Suppressor macrophage (primary cell): ENCODE results near the gene ILKAP.
A peak's percentile ranks its signal among the peaks of the same experiment; 100 is the strongest.

Experiments used
- DNase-seq, 4 experiments: peaks; one replicate each; pipeline ENCODE4 v3.0.0-alpha.2; 2020 to 2022

ILKAP gene

DNA sequence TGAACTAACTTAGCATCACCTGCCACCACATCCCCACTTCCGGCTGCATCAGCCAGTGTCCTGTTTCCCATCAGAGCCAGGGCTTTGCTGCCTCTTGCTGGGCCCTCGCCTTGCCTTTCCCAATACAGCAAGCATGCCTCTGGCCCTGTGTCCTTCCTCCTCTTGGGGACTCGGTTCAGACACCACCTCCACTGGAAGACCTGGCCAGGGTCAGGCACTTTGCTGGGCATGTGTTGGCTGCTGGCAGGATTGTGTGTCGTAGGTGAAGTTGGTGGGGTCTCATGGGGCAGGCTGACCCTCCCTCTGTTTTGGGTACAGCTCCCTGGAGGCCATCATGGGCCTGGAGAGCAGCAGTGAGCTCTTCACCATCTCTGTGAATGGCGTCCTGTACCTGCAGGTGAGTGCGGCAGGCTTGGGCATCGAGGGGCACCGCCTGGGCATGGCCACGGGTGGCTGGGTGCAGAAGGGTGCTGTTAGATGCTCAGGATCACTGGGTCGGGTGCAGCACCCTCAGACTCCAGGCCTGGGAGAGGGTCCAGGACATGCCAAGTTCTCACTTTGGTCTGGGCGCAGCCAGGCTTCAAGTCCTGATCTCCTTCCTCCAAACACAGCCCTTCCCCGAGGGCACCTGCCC is 38.1 kb downstream of the ILKAP start:
- DNase-seq: no peak

DNA sequence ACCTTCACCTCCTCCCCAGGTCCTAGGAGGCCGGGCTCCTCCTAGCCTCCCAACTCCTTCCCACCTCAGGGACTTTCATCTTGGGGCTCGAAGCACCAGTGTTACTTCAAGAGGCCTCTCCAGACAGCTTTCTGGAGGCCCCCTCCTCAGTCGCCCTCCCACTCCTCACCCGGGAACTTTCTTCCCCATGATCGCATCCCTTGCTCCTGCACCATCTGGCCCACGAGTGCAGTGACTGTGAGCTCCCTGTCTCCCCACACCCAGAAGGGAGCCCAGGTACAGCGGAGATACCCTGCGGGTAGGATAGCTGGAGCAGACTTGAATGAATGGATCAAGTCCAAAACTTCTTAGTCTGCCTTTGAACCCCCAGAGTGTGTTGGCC is 38.6 kb downstream of the ILKAP start:
- DNase-seq: no peak

DNA sequence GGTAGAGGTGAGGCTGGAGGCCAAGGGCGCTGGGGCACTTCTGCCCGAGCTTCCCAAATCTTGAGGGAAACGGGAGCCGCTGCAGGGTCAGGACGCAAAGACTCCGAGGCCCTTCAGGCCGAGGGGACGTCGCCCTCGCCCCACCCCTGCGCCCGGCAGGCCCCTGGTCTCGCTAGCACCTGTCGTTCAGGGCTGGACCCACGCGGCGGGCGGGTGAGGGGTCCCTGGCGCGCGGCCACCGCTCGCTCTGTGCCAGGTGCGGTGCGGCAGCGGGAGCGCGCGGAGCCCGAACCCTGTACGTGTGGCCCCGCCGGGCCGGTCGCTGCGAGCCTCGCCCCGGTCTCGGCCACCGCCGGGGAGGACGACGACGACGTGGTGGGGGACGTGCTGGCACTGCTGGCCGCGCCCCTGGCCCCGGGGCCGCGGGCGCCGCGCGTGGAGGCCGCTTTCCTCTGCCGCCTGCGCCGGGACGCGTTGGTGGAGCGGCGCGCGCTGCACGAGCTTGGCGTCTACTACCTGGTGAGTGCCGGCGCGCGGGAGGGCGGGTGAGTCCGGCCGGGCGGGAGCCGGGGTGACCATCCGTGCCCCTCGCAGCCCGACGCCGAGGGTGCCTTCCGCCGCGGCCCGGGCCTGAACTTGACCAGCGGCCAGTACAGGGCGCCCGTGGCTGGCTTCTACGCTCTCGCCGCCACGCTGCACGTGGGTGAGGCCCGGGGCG is 39.9 kb downstream of the ILKAP start:
- DNase-seq: no peak

DNA sequence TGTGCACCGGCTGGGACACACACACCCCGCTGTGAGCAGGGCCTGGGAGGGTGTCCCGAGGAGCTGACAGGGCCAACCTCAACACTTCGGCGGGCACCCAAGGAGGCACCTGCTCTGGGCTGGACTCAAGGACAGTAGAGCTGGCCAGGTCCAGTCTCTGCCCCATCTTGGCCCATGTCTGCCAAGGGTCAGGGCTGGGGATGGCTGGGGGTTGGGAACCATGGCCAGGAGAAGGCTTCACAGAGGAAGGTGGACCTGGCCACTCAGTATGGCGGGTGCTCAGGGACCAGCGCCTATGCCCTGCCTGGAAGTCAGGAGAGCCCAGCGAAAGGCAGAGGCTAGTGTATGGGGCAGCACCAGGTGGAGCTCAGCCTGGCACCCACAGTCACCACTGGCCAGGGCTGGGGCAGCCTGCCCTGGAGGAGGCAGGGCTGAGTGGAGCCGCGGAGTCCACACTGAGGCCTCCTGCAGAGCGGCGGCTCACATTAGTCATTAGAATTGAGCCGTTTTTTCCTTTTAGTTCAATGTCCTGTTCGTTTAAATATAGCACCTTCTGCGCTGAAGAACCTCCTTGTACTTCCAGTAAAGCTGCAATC is 40.6 kb downstream of the ILKAP start:
- DNase-seq: no peak

DNA sequence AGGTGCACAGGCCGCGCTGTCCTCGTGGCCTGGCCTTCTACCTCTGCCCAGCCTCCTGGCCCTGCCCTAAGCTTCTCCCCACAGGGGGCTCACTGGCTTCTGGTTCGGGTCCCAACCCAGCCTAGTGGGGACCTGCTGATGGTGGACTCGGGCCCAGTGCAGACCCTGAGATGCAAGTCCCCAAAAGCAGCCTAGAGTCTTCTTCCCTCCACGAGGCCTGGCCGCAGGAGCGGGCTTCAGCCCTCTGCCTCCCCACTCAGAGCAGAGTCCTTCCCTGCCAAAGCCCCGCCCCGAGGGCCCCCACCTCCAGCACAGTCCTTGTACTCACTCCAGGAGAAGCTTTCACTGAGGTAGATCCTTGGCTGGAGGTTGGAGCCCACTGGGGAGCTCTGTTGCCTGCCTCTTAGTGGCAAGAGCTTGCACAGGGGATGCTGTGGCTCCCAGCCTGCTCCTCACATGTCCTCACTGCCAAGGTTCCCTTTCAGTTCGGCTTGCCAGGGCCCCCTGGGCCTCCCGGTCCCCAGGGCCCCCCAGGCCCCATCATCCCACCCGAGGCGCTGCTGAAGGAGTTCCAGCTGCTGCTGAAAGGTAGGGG is 41.1 kb downstream of the ILKAP start:
- no peak for DNase-seq

DNA sequence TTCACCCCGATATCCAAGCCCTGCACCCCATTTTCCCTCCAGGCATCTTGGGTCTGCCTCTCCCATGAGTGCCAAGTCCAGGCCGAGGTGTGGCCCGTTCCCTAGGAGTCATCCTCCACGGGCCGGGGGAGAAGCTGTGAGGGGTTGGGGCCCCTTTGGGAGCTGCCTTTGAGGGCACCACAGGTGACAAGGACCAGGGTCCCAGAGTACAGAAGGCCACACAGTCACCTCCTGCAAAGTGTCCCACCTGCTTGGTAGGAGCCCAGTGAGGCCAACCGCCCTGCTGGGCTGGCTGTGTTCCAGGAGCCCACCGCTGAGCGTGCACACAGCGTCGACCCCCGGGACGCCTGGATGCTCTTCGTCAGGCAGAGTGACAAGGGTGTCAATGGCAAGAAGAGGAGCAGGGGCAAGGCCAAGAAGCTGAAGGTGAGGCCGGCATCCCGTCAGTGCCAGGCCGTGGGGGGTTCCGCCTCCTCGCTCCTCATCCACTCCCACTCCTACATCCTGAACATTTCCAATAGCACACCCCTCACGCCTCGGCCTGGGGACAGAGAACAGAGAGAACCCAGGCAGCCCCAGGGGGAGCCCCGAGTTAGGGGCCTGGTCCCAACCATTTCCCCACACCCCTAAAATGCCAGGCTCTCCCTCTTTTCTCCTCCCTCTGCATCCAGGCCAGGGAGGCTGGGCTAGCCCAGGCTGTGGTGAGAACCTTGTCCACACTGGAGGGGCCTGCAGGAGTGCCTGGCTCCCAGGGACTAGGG is 42.0 kb downstream of the ILKAP start:
- DNase-seq: no peak

DNA sequence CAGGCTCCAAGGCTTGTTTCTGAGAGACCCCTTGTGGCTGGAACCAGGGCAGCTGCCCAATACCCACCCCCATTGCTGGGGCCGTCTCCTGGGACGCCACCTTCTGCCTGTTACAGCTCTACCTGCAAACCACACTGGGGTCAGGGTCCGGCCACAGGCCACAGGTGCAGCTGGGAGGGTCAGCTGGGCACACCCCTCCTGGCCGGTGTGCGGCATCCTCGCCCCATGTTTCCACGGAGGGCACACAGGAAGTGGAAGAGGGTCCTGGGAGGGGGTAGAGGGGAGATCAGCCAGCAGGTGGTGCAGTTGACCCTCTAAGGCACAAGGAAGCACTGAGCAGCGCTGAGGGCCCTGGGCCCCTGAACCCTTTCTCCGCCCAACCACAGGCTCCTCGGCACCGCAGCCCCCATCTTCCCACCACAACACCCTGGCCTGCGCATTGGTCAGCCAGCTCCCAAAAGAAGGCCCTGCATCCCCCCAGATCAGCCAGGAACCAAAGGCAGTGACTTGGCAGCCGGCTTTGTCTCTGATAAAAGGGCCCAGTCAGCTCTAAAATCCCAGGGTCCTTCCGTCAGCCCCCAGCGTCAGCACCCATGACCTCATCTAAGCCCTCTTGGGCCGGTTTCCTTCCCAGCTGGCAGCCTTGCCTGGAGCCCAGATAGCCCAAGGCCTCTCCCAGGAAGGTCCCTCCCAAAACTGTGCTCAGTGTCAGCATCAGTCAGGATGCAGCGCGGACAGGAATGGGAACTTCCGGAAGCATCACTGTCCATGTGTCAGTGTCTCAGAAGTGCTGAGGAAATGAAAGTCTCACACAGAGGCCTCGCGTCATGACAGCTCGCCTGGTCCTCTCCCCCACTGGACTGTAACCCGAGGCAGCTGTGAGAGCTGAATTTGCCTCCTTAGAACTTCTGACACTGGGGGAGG is 43.0 kb downstream of the ILKAP start:
- peak in 3 of 4 experiments; percentile 24 to 56 (median 46) for DNase-seq

DNA sequence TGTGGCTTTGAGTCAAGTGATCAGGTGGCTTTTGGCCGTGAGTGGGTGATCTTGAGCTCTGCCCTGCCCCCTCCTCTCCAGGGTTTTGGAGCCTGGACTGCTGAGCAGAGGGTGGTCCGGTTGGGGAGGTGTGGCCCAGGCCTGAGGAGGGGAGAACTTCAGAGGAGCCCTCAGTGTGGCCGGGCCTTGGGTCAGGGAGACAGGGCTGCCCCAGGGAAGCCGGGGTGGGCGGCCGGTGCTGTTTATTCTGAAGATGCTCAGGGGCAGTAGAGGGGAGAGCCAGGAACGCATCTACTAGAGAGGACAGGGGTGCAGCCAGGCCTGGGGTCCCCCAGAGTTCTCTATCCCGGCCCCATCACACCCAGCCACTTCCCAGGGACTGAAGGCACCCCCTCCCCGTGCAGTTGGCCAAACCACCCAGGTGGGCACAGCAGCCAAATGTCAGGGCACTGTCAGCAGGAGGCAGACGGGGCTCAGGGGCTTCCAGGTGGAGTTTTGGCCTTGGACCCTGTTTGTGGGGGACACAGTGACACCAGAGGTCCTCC is 43.8 kb downstream of the ILKAP start:
- DNase-seq: no peak

DNA sequence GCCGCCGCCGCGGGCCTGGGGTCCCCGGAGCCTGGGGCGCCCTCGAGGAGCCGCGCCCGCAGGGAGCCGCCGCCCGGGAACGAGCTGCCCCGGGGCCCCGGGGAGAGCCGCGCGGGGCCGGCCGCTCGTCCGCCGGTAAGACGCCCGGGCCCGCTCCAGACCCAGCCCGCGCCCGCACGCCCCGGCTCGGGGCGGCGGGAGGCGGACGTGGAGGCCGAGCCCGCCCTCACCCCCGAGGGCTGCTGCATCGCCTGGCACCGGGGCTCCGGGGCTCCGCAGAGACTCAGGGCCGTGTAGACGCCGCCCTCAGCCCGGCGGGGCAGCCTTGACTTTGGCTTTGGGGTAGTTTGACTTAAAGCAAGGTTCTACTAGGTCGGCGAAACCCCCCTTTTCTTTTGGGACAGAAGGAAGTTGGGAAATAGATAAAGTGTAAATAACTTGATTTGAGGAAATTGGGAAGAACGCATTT is 44.4 kb downstream of the ILKAP start:
- DNase-seq: peak; percentile 10 to 54 (median 32)

DNA sequence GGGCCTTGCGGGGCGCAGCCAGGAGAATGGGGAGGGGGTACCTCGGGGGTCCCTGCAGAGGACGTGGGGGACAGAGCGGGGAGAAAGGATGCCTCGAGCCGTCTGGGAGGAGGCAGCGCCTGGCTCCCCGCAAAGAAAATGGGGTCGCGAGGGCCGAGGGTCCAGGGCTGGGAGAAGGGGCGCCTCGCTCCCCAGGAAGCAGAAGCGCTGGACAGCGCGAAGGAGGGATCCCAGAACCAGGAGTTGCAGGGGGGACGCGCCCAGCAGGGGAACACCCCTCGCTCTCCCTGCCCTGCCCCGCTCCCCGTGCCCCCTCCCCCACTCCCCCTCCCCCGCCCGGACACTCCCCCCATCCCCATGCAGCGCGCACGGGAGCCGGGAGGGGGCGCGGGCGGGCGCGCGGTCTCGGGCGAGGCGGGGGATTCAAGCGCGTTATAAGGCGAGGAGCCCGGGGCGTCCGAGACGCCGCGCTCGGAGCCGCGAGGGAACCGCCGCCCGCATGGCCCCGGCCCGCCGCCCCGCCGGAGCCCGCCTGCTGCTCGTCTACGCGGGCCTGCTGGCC is 44.9 kb downstream of the ILKAP start, which contains the start of gene ERFE:
ERFE (plus strand) TSS at position 462 of the 562 bp plus-strand sequence; CDS start at position 500, 38 bp downstream.
- DNase-seq: peak; percentile 48 to 71 (median 53)

DNA sequence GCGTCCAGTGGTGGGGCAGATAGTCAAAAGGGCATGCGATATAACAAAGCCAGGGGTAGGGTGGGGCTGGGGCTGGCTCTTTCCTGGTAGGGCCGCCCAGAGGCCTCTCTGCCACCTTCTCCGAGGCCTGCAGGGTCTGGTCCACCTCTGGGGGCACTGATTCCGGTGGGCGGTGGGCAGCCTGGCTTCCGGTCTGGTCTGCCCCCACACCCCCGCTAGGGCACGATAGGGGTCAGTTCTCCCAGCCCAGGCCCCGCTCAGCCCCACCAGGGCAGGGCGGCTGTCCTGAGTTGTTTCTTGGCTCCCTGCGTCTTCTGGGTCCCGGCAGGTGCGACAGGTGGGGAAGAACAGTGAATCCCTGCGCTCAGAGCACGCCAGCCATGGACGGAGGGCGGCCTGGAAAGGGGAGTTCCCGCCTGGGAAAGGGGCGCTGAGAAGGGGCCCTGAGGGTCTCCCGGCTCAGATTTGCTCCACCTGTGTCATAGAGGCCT is 45.4 kb downstream of the ILKAP start:
- no peak for DNase-seq

DNA sequence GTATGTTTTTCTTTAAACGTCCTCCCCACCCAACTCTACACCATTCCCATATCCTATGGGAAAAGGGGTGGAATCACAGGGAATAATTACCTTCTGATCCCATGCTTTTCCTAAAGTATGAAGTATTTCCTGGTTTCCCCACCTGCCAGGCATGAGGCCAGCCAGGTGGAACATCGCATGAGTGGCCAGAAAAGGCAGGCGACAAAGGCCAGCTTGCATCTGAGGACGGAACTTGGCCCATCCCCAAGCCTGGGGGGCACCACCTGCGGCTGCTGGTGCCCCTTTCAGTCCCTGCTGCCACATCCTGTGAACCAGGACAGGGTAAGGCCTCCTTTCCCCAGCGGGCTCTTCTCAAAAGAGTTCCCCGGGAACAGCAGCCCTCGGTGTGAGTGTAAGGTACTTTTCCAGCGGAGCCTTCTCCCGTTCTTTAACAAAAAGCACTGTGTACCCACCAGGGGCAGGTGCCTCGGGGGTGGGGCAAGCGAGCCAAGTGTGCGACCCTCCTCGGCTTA is 45.9 kb downstream of the ILKAP start:
- no peak for DNase-seq

DNA sequence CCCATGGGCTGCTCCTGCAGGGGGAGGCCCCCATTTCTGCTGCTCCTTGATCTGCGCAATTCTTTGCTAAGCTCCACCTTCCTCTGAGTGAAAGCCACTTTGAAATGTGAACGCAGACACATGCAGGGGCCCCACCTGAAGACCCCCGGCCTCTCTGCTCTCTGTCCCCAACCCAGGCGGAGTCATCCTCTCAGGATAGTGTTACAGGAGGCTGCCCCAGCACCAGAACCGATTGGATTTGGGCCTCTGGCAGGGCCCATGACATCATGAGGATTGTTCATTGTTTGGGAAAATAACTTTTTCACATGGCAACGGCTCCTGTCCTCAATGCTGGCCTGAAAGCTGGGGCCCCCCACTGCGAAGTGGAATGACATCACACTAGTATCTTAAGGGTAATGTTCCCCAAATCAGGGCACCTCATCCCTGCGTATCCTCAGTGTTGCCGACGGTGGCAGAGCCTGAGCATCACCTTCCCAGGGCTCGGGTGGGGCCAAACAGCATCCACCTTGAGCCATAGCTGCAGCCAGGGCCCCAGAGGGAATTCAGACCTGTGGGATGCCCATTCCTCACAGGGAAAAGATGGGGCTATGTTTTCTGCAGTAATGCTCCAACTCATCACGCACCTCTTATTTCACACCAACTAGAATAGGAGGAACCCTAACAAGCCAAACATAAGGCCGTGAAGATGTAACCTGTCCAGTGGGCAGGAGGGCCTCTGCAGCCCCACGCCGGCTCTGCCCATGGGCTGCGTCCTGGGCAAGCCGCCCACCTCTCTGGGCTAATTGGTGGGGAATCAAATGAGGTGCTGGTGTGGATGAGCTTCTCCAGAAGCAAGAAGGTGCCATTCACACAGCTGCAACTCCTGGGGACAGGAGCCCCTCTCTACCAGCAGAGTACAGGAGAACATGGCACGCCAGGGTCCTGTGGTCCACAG is 47.5 kb downstream of the ILKAP start:
- DNase-seq: no peak

DNA sequence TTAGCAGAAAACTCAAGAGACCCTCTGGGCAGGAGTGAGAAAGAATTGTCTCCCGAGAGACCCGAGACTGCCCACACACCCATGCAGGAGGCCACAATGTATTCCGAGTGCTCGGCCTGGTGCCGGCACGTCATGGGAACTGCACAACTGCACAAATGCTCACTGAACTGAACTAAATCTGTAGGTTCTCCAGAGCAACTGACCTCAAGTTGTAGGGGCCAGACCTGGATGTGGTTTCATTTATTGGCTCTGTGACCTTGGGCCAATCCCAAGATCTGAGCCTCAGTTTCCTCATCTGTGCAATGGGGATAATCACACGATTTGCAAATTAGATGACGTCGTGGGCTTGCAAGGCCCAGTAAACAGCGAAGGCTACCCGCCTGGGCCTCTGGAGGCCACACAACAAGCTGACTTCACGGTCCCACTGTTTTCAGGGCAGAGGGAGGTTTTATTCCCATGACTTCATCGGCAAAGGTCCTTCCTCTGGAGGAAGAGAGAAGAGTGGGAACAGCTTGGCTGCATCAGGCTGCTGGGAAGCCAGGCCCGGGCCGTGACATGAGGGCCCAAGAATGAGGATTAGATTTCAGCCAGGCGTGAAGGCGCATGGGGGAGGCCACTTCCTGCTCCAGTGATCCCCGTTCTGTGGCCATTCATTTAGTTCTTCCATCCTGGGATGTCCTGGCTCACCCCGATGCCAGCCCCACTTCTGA is 48.3 kb downstream of the ILKAP start:
- no peak for DNase-seq

DNA sequence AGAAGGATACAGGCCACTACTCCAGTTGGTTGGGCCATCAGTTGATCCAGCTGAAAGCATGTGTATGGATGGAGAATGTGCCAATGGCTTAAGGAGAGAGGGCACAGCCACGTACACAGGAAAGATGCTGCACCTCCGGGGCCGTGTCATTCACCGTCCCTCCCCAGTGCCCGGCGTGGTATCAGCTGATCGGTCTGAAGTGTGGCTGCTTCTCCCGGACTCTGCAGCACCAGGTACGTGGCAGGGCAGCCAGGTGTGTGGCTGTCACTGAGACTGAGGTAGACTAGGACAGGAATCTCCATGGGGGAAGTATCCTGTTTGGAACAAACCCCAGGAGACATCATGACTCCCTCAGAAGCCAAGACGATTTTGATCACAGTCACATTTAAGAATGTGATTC is 48.9 kb downstream of the ILKAP start:
- DNase-seq: no peak

DNA sequence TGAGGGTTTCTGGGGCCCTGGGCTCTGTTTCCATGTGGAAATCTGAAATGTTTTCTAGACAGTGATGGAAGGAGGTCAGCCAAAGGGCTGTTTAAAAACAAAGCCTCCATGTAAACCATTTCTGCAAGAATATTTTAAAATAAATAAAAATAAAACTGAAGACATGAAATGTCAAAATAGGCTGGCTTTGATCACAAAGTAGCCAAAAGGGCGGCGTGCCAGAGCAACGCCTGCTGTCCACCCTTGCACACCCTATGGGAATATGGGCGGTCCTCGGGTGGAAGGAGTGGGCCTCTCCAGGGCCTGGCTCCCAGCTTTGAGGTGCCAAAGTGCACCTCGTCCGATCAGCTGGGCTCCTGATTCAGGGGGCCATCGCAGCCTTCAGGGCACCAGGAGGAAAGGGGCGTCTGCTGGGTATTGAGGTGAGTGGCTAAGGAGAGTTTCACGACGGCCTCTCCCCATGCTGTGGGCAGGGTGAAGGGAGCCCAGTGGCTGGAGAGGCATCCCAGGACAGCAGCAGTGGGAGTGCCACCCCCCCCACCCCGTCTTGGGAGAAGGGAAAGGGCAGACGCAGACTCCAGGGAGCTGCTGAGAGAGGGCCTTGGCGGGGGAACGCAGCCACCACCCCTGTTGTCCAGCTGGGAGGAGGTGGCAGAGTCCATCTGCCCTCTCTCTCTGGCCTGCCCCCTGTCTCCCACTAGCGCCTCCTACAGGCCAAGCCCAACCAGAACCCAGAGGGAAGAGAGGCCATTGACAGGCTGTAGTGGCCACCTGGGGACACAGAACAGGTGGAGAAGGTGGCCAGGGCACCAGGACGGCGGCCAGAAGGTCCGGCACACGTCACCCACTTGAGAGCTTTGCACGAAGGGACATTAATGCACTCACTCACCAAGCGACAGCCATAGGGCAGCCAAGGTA is 50.5 kb downstream of the ILKAP start:
- DNase-seq: no peak

DNA sequence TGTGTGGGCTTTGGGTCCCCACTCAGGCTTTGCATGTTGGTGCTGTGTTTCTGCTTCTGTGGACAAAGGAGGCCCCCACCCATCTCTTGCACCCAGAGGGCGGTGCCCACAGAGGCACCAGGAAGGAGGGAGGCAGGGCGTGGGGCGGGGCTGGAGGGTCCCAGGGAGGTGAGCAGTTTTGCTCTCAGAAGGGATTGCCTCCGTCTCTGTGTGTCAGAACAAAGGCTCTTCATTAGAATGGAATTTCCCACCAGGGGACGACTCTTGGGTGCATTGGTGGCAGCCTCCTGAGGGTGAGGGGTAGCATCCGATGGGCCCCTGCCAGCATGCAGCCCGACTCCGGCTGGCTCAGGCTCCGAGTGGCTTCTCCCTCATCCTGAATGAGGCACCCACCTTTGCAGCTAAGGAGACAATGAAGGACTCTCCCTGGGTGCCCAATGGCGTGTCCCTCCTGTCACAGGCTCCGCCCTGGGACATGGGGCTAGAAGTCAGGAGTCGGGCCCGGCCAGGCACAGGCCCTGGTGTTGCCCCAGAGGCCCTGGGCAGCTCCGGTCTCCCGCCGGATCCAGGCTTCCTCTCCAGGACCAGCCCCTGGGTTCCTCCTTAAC is 51.8 kb downstream of the ILKAP start:
- no peak for DNase-seq
